IMR-90 (cell line): Measurements from ENCODE around the gene TMEM269. TPM values are rescaled to one million over a fixed set of nuclear protein-coding genes. Genes with fewer than 3 reads are reported as not detected.

ENCODE experiments used
- ATAC-seq: fragments of 200-7000 bp; cut with Tn5 transposase; 2 replicates; pipeline ENCODE4 v1.9.1; 2020; ENCODE audit warnings: low read depth, mild to moderate bottlenecking, moderate library complexity
- BruUV-seq: library from RNA; stranded (reverse); fragments of 400-500 nt; replicated peaks from 2 replicates; lab custom pipeline; 2021; lab: Mats Ljungman, UMichigan
- CTCF ChIA-PET: fragments of 300-600 bp; formaldehyde crosslinking; extraction: SDS; loops from one replicate; lab custom pipeline; 2021; ENCODE audit warnings: antibody characterized with exemption; lab: Yijun Ruan, JAX
- POLR2A ChIA-PET: fragments of 300-600 bp; sonication (Branson Sonifier 250); formaldehyde crosslinking; loops from one replicate; lab custom pipeline; 2022; ENCODE audit warnings: antibody characterized with exemption; ENCODE audit not compliant: unreplicated experiment; lab: Charles Lee
- DNase-seq: peaks from one replicate; pipeline ENCODE4 v3.0.0; 2013
- H2AFZ ChIP-seq: replicated peaks from 2 replicates; pipeline ENCODE3; 2013; ENCODE audit warnings: low read length, mild to moderate bottlenecking; ENCODE audit not compliant: poor library complexity
- H2AK5ac ChIP-seq: 2 replicates; pipeline ENCODE4 v1.6.1; 2013; ENCODE audit warnings: low read depth, low read length, inconsistent platforms
- H2AK9ac ChIP-seq: replicated peaks from 2 replicates; pipeline ENCODE3; 2013; ENCODE audit warnings: mild to moderate bottlenecking, low read depth, low read length, moderate library complexity; ENCODE audit not compliant: poor library complexity
- H2BK120ac ChIP-seq: 2 replicates; pipeline ENCODE4 v1.6.1; 2013; ENCODE audit warnings: low read depth, low read length, inconsistent platforms
- H2BK15ac ChIP-seq: 3 replicates; pipeline ENCODE4 v1.6.1; 2013; ENCODE audit warnings: low read depth, low read length, inconsistent platforms
- H2BK20ac ChIP-seq: 2 replicates; pipeline ENCODE4 v1.6.1; 2013; ENCODE audit warnings: low read depth, mild to moderate bottlenecking, inconsistent platforms, low read length, moderate library complexity
- H2BK5ac ChIP-seq: 2 replicates; pipeline ENCODE4 v1.6.1; 2013; ENCODE audit warnings: mild to moderate bottlenecking, low read depth, low read length, inconsistent platforms; ENCODE audit not compliant: poor library complexity, severe bottlenecking
- H3K14ac ChIP-seq: replicated peaks from 2 replicates; pipeline ENCODE4 v1.6.1; 2013; ENCODE audit warnings: low read depth, low read length, inconsistent platforms
- H3K18ac ChIP-seq: 2 replicates; pipeline ENCODE4 v1.6.1; 2013; ENCODE audit warnings: low read depth, low read length, control low read depth
- H3K23ac ChIP-seq: 2 replicates; pipeline ENCODE4 v1.6.1; 2013; ENCODE audit warnings: low read depth, low read length, inconsistent platforms
- H3K27ac ChIP-seq: 2 replicates; pipeline ENCODE4 v1.5.1; 2013; ENCODE audit warnings: mild to moderate bottlenecking, control low read depth, low read length; ENCODE audit not compliant: insufficient read depth
- H3K27me3 ChIP-seq: 2 replicates; pipeline ENCODE4 v1.6.1; 2013; ENCODE audit warnings: low read length; ENCODE audit not compliant: control insufficient read depth, insufficient read depth
- H3K36me3 ChIP-seq: 2 replicates; pipeline ENCODE4 v1.6.1; 2013; ENCODE audit warnings: low read length, mixed read lengths; ENCODE audit not compliant: control insufficient read depth, insufficient read depth
- H3K4ac ChIP-seq: 2 replicates; pipeline ENCODE4 v1.6.1; 2013; ENCODE audit warnings: low read depth, low read length, inconsistent platforms
- H3K4me1 ChIP-seq: 2 replicates; pipeline ENCODE4 v1.6.1; 2013; ENCODE audit warnings: low read length, mixed read lengths; ENCODE audit not compliant: control insufficient read depth, insufficient read depth
- H3K4me2 ChIP-seq: 2 replicates; pipeline ENCODE4 v1.6.1; 2013; ENCODE audit warnings: low read depth, mild to moderate bottlenecking, control low read depth, low read length, moderate library complexity
- H3K4me3 ChIP-seq: 2 replicates; pipeline ENCODE4 v1.5.1; 2013; ENCODE audit warnings: low read depth, mild to moderate bottlenecking, control low read depth, low read length, moderate library complexity; ENCODE audit not compliant: insufficient read depth
- H3K56ac ChIP-seq: 2 replicates; pipeline ENCODE4 v1.6.1; 2013; ENCODE audit warnings: low read length, inconsistent platforms; ENCODE audit not compliant: insufficient read depth; ENCODE audit errors: extremely low read depth
- H3K79me1 ChIP-seq, 2 experiments: 2 replicates each; pipeline ENCODE4 v1.6.1; 2013; ENCODE audit warnings: low read length in 2 of 2, inconsistent platforms in 1 of 2, low read depth in 1 of 2
- H3K9ac ChIP-seq: 2 replicates; pipeline ENCODE4 v1.6.1; 2013; ENCODE audit warnings: low read depth, low read length, control low read depth
- H3K9me1 ChIP-seq: 2 replicates; pipeline ENCODE4 v1.6.1; 2013; ENCODE audit warnings: low read length, inconsistent platforms; ENCODE audit not compliant: insufficient read depth
- H3K9me3 ChIP-seq: 2 replicates; pipeline ENCODE4 v1.6.1; 2013; ENCODE audit warnings: low read length; ENCODE audit not compliant: control insufficient read depth, insufficient read depth
- H4K20me1 ChIP-seq: 2 replicates; pipeline ENCODE4 v1.6.1; 2013; ENCODE audit warnings: low read length, inconsistent platforms; ENCODE audit not compliant: insufficient read depth
- H4K5ac ChIP-seq: 2 replicates; pipeline ENCODE4 v1.6.1; 2013; ENCODE audit warnings: mild to moderate bottlenecking, low read depth, low read length, control low read depth
- H4K8ac ChIP-seq, 2 experiments: 2 replicates each; pipeline ENCODE4 v1.6.1; 2013; ENCODE audit warnings: low read depth in 2 of 2, low read length in 2 of 2, control low read depth in 1 of 2, inconsistent platforms in 1 of 2
- H4K91ac ChIP-seq: 2 replicates; pipeline ENCODE4 v1.6.1; 2013; ENCODE audit warnings: low read depth, low read length, inconsistent platforms; ENCODE audit not compliant: insufficient read depth
- BHLHE40 ChIP-seq: fragments of 150-350 bp; IDR thresholded peaks from 2 replicates; pipeline ENCODE4 v1.6.1; 2016; ENCODE audit warnings: mild to moderate bottlenecking, low read depth, low read length
- CEBPB ChIP-seq: IDR thresholded peaks from 2 replicates; pipeline ENCODE4 v1.6.1; 2012; ENCODE audit warnings: low read depth, low read length, improper control_type of control experiment
- CHD1 ChIP-seq: IDR thresholded peaks from 2 replicates; pipeline ENCODE4 v1.6.1; 2012; ENCODE audit warnings: low read depth, low read length, improper control_type of control experiment
- ELK1 ChIP-seq: fragments of 150-350 bp; IDR thresholded peaks from 2 replicates; pipeline ENCODE4 v1.6.1; 2016; ENCODE audit warnings: low read depth, mild to moderate bottlenecking, low read length, moderate library complexity, borderline replicate concordance
- FOS ChIP-seq: fragments of 150-350 bp; IDR thresholded peaks from 2 replicates; pipeline ENCODE4 v1.6.1; 2016; ENCODE audit warnings: low read depth, low read length
- MAFK ChIP-seq: IDR thresholded peaks from 2 replicates; pipeline ENCODE4 v1.6.1; 2012; ENCODE audit warnings: low read depth, low read length, improper control_type of control experiment
- MAZ ChIP-seq: IDR thresholded peaks from 2 replicates; pipeline ENCODE4 v1.6.1; 2012; ENCODE audit warnings: low read depth, mild to moderate bottlenecking, low read length, improper control_type of control experiment, moderate library complexity, borderline replicate concordance
- MXI1 ChIP-seq: IDR thresholded peaks from 2 replicates; pipeline ENCODE4 v1.6.1; 2012; ENCODE audit warnings: low read depth, mild to moderate bottlenecking, low read length, moderate library complexity, borderline replicate concordance
- NFE2L2 ChIP-seq: fragments of 150-350 bp; IDR thresholded peaks from 2 replicates; pipeline ENCODE4 v1.6.1; 2016; ENCODE audit warnings: low read depth, mild to moderate bottlenecking, low read length
- POLR2A ChIP-seq: IDR thresholded peaks from 2 replicates; pipeline ENCODE4 v1.6.1; 2012; ENCODE audit warnings: mild to moderate bottlenecking, low read depth, low read length
- RAD21 ChIP-seq: IDR thresholded peaks from 2 replicates; pipeline ENCODE4 v1.6.1; 2012; ENCODE audit warnings: low read length, improper control_type of control experiment
- RCOR1 ChIP-seq: IDR thresholded peaks from 2 replicates; pipeline ENCODE4 v1.6.1; 2012; ENCODE audit warnings: mild to moderate bottlenecking, low read length, improper control_type of control experiment; ENCODE audit not compliant: insufficient replicate concordance
- RFX5 ChIP-seq: IDR thresholded peaks from 2 replicates; pipeline ENCODE4 v1.8.0; 2012; ENCODE audit warnings: low read depth, mild to moderate bottlenecking, low read length, moderate library complexity
- SMC3 ChIP-seq: fragments of 150-350 bp; IDR thresholded peaks from 2 replicates; pipeline ENCODE4 v1.6.1; 2016; ENCODE audit warnings: low read depth, mild to moderate bottlenecking, antibody characterized with exemption, low read length, moderate library complexity
- WGBS, 2 experiments: methylation state at CpG; one replicate each; pipeline versions ENCODE4 v1.1.5 to v1.1.7; 2013; ENCODE audit warnings: missing lambda C conversion rate in 2 of 2; ENCODE audit not compliant: insufficient read length in 1 of 2; ENCODE audit errors: extremely low coverage in 2 of 2; 5-methylcytosine and 5-hydroxymethylcytosine counted together
- dilution Hi-C: fragments of 300-500 bp; cut with HindIII; formaldehyde crosslinking; loops from one replicate; pipeline ENCODE4 v1.14.3; 2018; ENCODE audit warnings: low sequenced_read_pairs; ENCODE audit not compliant: unreplicated experiment
- in situ Hi-C: fragments of 300-500 bp; cut with MboI; formaldehyde crosslinking; loops from 3 replicates; pipeline ENCODE4 v1.14.3; 2019; ENCODE audit warnings: low sequenced_read_pairs, inconsistent platforms, mixed read lengths
- intact Hi-C: fragments of 100-400 bp; cut with micrococcal nuclease; formaldehyde crosslinking; loops from 2 replicates; pipeline ENCODE4 v1.10.0; 2022
- polyA plus RNA-seq, 3 experiments: library from polyadenylated mRNA; depleted of rRNA; stranded (reverse); fragments of >200 nt; gene quantifications; 2 replicates each; pipeline ENCODE4 v1.2.3, GENCODE V29; 2012; ENCODE audit warnings: low replicate concordance in 1 of 3
- total RNA-seq: library from RNA; depleted of rRNA; stranded (reverse); fragments of >200 nt; gene quantifications from 2 replicates; pipeline ENCODE4 v1.2.3, GENCODE V29; 2012
- TF ChIP-seq, protein P1 (sequence below): conservative IDR thresholded peaks from 2 replicates; pipeline ENCODE4 v1.5.1; 2012; ENCODE audit warnings: mild to moderate bottlenecking, low read depth, low read length, improper control_type of control experiment
- TF ChIP-seq, protein P2 (sequence below): fragments of 150-350 bp; IDR thresholded peaks from 2 replicates; pipeline ENCODE4 v1.6.1; 2017; ENCODE audit warnings: mild to moderate bottlenecking, antibody characterized with exemption, low read length, low read depth

Gene TMEM269
- total and polyA plus RNA-seq, 2 of the 4 experiments (the other 2 are of a cell fraction): not detected

GRCh38 chr1:42786097-42786496, 1.3 kb downstream of the TMEM269 start:
- no TSS peak for BruUV-seq
- CTCF ChIA-PET: no interaction called here
- H3K4me1 ChIP-seq: peaks cover 3% of the 10 kb centered on the region; the same call in 1 of the 2 replicates
- 100% methylated on average over 1 of the region's 5 CpGs; no CpG with 5 or more reads in 1 of the 2 experiments for WGBS, 2 experiments
- TF ChIP-seq CEBPB: no peak
- TF ChIP-seq RFX5: no peak
- no peak for TF ChIP-seq FOS
- TF ChIP-seq ELK1: no peak
- TF ChIP-seq RCOR1: no peak
- TF ChIP-seq POLR2A: no peak
- no peak for TF ChIP-seq MXI1
- TF ChIP-seq, protein P1, sequence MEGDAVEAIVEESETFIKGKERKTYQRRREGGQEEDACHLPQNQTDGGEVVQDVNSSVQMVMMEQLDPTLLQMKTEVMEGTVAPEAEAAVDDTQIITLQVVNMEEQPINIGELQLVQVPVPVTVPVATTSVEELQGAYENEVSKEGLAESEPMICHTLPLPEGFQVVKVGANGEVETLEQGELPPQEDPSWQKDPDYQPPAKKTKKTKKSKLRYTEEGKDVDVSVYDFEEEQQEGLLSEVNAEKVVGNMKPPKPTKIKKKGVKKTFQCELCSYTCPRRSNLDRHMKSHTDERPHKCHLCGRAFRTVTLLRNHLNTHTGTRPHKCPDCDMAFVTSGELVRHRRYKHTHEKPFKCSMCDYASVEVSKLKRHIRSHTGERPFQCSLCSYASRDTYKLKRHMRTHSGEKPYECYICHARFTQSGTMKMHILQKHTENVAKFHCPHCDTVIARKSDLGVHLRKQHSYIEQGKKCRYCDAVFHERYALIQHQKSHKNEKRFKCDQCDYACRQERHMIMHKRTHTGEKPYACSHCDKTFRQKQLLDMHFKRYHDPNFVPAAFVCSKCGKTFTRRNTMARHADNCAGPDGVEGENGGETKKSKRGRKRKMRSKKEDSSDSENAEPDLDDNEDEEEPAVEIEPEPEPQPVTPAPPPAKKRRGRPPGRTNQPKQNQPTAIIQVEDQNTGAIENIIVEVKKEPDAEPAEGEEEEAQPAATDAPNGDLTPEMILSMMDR: no peak
- no peak for TF ChIP-seq CHD1
- TF ChIP-seq SMC3: no peak
- no peak for TF ChIP-seq BHLHE40
- no peak for TF ChIP-seq MAZ
- no peak for TF ChIP-seq NFE2L2
- TF ChIP-seq MAFK: no peak
- TF ChIP-seq, protein P2, sequence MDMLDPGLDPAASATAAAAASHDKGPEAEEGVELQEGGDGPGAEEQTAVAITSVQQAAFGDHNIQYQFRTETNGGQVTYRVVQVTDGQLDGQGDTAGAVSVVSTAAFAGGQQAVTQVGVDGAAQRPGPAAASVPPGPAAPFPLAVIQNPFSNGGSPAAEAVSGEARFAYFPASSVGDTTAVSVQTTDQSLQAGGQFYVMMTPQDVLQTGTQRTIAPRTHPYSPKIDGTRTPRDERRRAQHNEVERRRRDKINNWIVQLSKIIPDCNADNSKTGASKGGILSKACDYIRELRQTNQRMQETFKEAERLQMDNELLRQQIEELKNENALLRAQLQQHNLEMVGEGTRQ: no peak
- no peak for TF ChIP-seq RAD21
- no peaks in the 10 kb centered on the region for H3K9me3 ChIP-seq
- H3K36me3 ChIP-seq: peaks cover 1% of the 10 kb centered on the region
- H4K8ac ChIP-seq: no peak overlapping the region
- H3K9me1 ChIP-seq: peaks cover 5% of the 10 kb centered on the region; the same call in 1 of the 2 replicates
- in situ Hi-C loops (loop anchor here (10.0 kb wide), 1 partner anchor 129 kb away; no protein-coding TSS in a partner anchor), dilution Hi-C loops (no loop called here), intact Hi-C loops (no loop called here)
- no peak overlapping the region for H3K27ac ChIP-seq
- H2BK120ac ChIP-seq: no peak overlapping the region
- no peak overlapping the region for H2AK9ac ChIP-seq
- DNase-seq: no peak
- H2AFZ ChIP-seq: no peak overlapping the region
- no peak overlapping the region for H2BK20ac ChIP-seq
- no peak overlapping the region for H3K23ac ChIP-seq
- no peak overlapping the region for H2AK5ac ChIP-seq
- no peak overlapping the region for H3K4me2 ChIP-seq
- no peak overlapping the region for H3K9ac ChIP-seq
- H3K4ac ChIP-seq: no peak overlapping the region
- H2BK5ac ChIP-seq: no peak overlapping the region
- ATAC-seq: no peak
- no peak overlapping the region for H3K4me3 ChIP-seq
- no peak overlapping the region for H2BK15ac ChIP-seq
- POLR2A ChIA-PET: no interaction called here
- H4K5ac ChIP-seq: no peak overlapping the region
- H3K56ac ChIP-seq: no peak overlapping the region
- H4K91ac ChIP-seq: no peak overlapping the region
- H3K79me1 ChIP-seq: no peaks in the 10 kb centered on the region; a peak in 1 of 4 replicates
- H3K14ac ChIP-seq: no peak overlapping the region
- no peaks in the 10 kb centered on the region; the same call in 1 of the 2 replicates for H4K20me1 ChIP-seq
- H3K27me3 ChIP-seq: no peaks in the 10 kb centered on the region
- no peak overlapping the region for H3K18ac ChIP-seq
